GM23338 (cell line): ENCODE data around the gene MRPS27. TPM values are rescaled to one million over a fixed set of nuclear protein-coding genes. Genes with fewer than 3 reads are reported as not detected.

ENCODE experiments used
- ATAC-seq: fragments of 200-7000 bp; cut with Tn5 transposase; 3 replicates; pipeline ENCODE4 v1.9.1; 2020
- DNase-seq: peaks from one replicate; pipeline ENCODE4 v3.0.0-alpha.2; 2015; ENCODE audit warnings: low spot score
- H2AFZ ChIP-seq: fragments of 200-600 bp; sonication (generic); 2 replicates; pipeline ENCODE4 v1.8.0; 2016; ENCODE audit warnings: antibody characterized with exemption, mild to moderate bottlenecking, moderate library complexity
- H3F3A ChIP-seq: fragments of 200-600 bp; sonication (generic); replicated peaks from 2 replicates; pipeline ENCODE4 v1.8.0; 2017; ENCODE audit warnings: antibody characterized with exemption, mixed run types, low read depth
- H3K27ac ChIP-seq: fragments of 200-600 bp; sonication (generic); 2 replicates; pipeline ENCODE4 v1.6.1; 2016; ENCODE audit warnings: low read depth
- H3K27me3 ChIP-seq: fragments of 200-600 bp; sonication (generic); 2 replicates; pipeline ENCODE4 v1.8.0; 2016; ENCODE audit warnings: mild to moderate bottlenecking, mixed run types, moderate library complexity; ENCODE audit not compliant: insufficient read depth
- H3K36me3 ChIP-seq: fragments of 200-600 bp; sonication (generic); 2 replicates; pipeline ENCODE4 v1.8.0; 2016; ENCODE audit warnings: mild to moderate bottlenecking; ENCODE audit not compliant: insufficient read depth
- H3K4me1 ChIP-seq: fragments of 200-600 bp; sonication (generic); 2 replicates; pipeline ENCODE4 v1.8.0; 2016; ENCODE audit warnings: mild to moderate bottlenecking, moderate library complexity; ENCODE audit not compliant: insufficient read depth
- H3K4me2 ChIP-seq: fragments of 200-600 bp; sonication (generic); 2 replicates; pipeline ENCODE4 v1.7.1; 2017; ENCODE audit warnings: mixed run types
- H3K4me3 ChIP-seq: fragments of 200-600 bp; sonication (generic); 2 replicates; pipeline ENCODE4 v1.6.1; 2016; ENCODE audit warnings: mixed run types
- H3K79me2 ChIP-seq: fragments of 200-600 bp; sonication (generic); replicated peaks from 2 replicates; pipeline ENCODE4 v1.8.0; 2017; ENCODE audit warnings: mild to moderate bottlenecking; ENCODE audit not compliant: insufficient read depth
- H3K9me2 ChIP-seq: fragments of 200-600 bp; sonication (generic); 2 replicates; pipeline ENCODE4 v1.8.0; 2017; ENCODE audit not compliant: insufficient read depth
- H4K20me1 ChIP-seq: fragments of 200-600 bp; sonication (generic); replicated peaks from 2 replicates; pipeline ENCODE4 v1.8.0; 2017; ENCODE audit warnings: mild to moderate bottlenecking; ENCODE audit not compliant: insufficient read depth
- H3K27ac Mint-ChIP-seq: 2 replicates; pipeline ENCODE4 v1.8.0; 2020; ENCODE audit warnings: inconsistent platforms, mild to moderate bottlenecking, moderate library complexity, mixed read lengths
- H3K27me3 Mint-ChIP-seq: 3 replicates; pipeline ENCODE4 v1.8.0; 2022; ENCODE audit warnings: low read depth, mild to moderate bottlenecking, moderate library complexity, mixed read lengths, inconsistent platforms; ENCODE audit not compliant: insufficient read depth, poor library complexity
- H3K36me3 Mint-ChIP-seq: 3 replicates; pipeline ENCODE4 v1.8.0; 2021; ENCODE audit warnings: low read depth, mild to moderate bottlenecking, inconsistent platforms, moderate library complexity, mixed read lengths
- H3K4me1 Mint-ChIP-seq: 3 replicates; pipeline ENCODE4 v1.8.0; 2020; ENCODE audit warnings: mild to moderate bottlenecking, inconsistent platforms, mixed read lengths
- H3K4me3 Mint-ChIP-seq: 3 replicates; pipeline ENCODE4 v1.8.0; 2021; ENCODE audit warnings: moderate library complexity, mild to moderate bottlenecking, inconsistent platforms, mixed read lengths
- H3K9me3 Mint-ChIP-seq: 3 replicates; pipeline ENCODE4 v1.8.0; 2020; ENCODE audit warnings: moderate library complexity, mild to moderate bottlenecking, inconsistent platforms, mixed read lengths
- CREB1 ChIP-seq: fragments of 250-450 bp; sonication (Bioruptor Pico); IDR thresholded peaks from 2 replicates; pipeline ENCODE4 v1.5.0; 2020; ENCODE audit warnings: low read depth, mild to moderate bottlenecking, moderate library complexity
- JUNB ChIP-seq: IDR thresholded peaks from one replicate; pipeline ENCODE4 v1.6.1; 2016; ENCODE audit warnings: antibody characterized with exemption; ENCODE audit not compliant: unreplicated experiment
- NANOG ChIP-seq: IDR thresholded peaks from 2 replicates; pipeline ENCODE4 v1.6.1; 2016; ENCODE audit warnings: antibody characterized with exemption, borderline replicate concordance
- STAT1 ChIP-seq: IDR thresholded peaks from one replicate; pipeline ENCODE4 v1.6.1; 2016; ENCODE audit warnings: antibody characterized with exemption; ENCODE audit not compliant: unreplicated experiment
- ZNF114 ChIP-seq: fragments of 250-450 bp; sonication (Bioruptor Pico); IDR thresholded peaks from 2 replicates; pipeline ENCODE4 v1.5.0; 2020; ENCODE audit warnings: mild to moderate bottlenecking, moderate library complexity
- ZNF331 ChIP-seq: fragments of 250-450 bp; sonication (Bioruptor Pico); IDR thresholded peaks from 2 replicates; pipeline ENCODE4 v1.5.0; 2020; ENCODE audit warnings: low read depth, mild to moderate bottlenecking, moderate library complexity
- polyA plus RNA-seq: library from polyadenylated mRNA; unstranded; fragments of >200 nt; fragmentation: Nextera tagmentation; extraction: Ambion mirVana; gene quantifications from 2 replicates; pipeline ENCODE4 v1.2.1, GENCODE V29; 2016
- total RNA-seq: library from RNA; depleted of rRNA; stranded (reverse); fragments of >200 nt; shearing (Covaris generic); gene quantifications from 2 replicates; pipeline ENCODE4 v1.2.3, GENCODE V29; 2014
- TF ChIP-seq, protein P1 (sequence below), 2 experiments: fragments of 200-600 bp in 1 of 2; sonication (generic) in 1 of 2; conservative IDR thresholded peaks; 2 replicates each; pipeline versions ENCODE4 v1.5.1 to v1.6.1; 2016 to 2017; ENCODE audit warnings: antibody characterized with exemption in 2 of 2, low read depth in 2 of 2, mild to moderate bottlenecking in 2 of 2, moderate library complexity in 1 of 2
- TF ChIP-seq, protein P2 (sequence below): IDR thresholded peaks from 2 replicates; pipeline ENCODE4 v1.6.1; 2016; ENCODE audit warnings: antibody characterized with exemption
- TF ChIP-seq, protein P3 (sequence below): IDR thresholded peaks from one replicate; pipeline ENCODE4 v1.6.1; 2018; ENCODE audit warnings: antibody characterized with exemption; ENCODE audit not compliant: unreplicated experiment

The MRPS27 gene
- total and polyA plus RNA-seq, 2 experiments from 2014 or later: 53.2 to 141 TPM

DNA sequence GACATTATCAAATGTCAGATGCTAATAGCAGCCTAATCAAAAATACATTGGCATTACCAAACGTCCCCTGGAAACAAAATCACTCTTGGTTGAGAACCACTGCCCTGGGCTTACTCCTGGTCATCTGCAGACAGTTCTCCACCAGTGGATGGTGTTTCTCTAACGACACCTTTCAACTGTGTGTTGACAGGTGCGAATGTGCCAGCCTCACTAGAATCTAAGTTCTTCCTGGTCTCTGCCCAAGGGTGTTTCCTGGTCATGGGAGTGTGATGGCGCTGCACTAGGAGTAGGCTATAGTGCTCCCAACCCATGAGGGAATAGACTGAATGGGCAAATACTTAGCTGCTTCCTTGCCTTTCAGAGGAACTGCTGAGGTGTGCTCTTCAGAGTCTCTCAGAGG is 105.9 kb downstream of the MRPS27 start:
- Histone ChIP-seq H3F3A (no peaks in the 10 kb centered on the region), H3K4me2 (no peak overlapping the region), H3K27me3 (no peaks in the 10 kb centered on the region), H4K20me1 (no peaks in the 10 kb centered on the region), H3K4me3 (no peak overlapping the region), H3K79me2 (no peaks in the 10 kb centered on the region), H3K4me1 (peaks cover 15% of the 10 kb centered on the region), H3K9me2 (no peaks in the 10 kb centered on the region), H3K36me3 (no peaks in the 10 kb centered on the region), H3K27ac (peak overlapping the region; percentile 45; the same call in 1 of the 2 replicates), H2AFZ (no peak overlapping the region)
- DNase-seq (no peak), ATAC-seq (no peak)
- Mint-ChIP-seq H3K4me3 (no peak overlapping the region), H3K36me3 (peaks cover 17% of the 10 kb centered on the region), H3K27ac (no peak overlapping the region), H3K9me3 (no peaks in the 10 kb centered on the region; the same call in 2 of the 3 replicates), H3K27me3 (peaks cover 3% of the 10 kb centered on the region), H3K4me1 (peaks cover 29% of the 10 kb centered on the region)
- TF ChIP-seq, protein P1, sequence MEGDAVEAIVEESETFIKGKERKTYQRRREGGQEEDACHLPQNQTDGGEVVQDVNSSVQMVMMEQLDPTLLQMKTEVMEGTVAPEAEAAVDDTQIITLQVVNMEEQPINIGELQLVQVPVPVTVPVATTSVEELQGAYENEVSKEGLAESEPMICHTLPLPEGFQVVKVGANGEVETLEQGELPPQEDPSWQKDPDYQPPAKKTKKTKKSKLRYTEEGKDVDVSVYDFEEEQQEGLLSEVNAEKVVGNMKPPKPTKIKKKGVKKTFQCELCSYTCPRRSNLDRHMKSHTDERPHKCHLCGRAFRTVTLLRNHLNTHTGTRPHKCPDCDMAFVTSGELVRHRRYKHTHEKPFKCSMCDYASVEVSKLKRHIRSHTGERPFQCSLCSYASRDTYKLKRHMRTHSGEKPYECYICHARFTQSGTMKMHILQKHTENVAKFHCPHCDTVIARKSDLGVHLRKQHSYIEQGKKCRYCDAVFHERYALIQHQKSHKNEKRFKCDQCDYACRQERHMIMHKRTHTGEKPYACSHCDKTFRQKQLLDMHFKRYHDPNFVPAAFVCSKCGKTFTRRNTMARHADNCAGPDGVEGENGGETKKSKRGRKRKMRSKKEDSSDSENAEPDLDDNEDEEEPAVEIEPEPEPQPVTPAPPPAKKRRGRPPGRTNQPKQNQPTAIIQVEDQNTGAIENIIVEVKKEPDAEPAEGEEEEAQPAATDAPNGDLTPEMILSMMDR (conservative IDR thresholded peaks at IDR 0.05; ENCODE audit: low read depth in 2 of 2): no peak
- TF ChIP-seq ZNF114 (CRISPR knock-in tag): no peak
- no peak for TF ChIP-seq ZNF331 (CRISPR knock-in tag)
- TF ChIP-seq, protein P2, sequence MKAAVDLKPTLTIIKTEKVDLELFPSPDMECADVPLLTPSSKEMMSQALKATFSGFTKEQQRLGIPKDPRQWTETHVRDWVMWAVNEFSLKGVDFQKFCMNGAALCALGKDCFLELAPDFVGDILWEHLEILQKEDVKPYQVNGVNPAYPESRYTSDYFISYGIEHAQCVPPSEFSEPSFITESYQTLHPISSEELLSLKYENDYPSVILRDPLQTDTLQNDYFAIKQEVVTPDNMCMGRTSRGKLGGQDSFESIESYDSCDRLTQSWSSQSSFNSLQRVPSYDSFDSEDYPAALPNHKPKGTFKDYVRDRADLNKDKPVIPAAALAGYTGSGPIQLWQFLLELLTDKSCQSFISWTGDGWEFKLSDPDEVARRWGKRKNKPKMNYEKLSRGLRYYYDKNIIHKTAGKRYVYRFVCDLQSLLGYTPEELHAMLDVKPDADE: no peak
- TF ChIP-seq, protein P3, sequence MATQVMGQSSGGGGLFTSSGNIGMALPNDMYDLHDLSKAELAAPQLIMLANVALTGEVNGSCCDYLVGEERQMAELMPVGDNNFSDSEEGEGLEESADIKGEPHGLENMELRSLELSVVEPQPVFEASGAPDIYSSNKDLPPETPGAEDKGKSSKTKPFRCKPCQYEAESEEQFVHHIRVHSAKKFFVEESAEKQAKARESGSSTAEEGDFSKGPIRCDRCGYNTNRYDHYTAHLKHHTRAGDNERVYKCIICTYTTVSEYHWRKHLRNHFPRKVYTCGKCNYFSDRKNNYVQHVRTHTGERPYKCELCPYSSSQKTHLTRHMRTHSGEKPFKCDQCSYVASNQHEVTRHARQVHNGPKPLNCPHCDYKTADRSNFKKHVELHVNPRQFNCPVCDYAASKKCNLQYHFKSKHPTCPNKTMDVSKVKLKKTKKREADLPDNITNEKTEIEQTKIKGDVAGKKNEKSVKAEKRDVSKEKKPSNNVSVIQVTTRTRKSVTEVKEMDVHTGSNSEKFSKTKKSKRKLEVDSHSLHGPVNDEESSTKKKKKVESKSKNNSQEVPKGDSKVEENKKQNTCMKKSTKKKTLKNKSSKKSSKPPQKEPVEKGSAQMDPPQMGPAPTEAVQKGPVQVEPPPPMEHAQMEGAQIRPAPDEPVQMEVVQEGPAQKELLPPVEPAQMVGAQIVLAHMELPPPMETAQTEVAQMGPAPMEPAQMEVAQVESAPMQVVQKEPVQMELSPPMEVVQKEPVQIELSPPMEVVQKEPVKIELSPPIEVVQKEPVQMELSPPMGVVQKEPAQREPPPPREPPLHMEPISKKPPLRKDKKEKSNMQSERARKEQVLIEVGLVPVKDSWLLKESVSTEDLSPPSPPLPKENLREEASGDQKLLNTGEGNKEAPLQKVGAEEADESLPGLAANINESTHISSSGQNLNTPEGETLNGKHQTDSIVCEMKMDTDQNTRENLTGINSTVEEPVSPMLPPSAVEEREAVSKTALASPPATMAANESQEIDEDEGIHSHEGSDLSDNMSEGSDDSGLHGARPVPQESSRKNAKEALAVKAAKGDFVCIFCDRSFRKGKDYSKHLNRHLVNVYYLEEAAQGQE: no peak
- TF ChIP-seq JUNB: no peak
- no peak for TF ChIP-seq CREB1 (CRISPR knock-in tag)

DNA sequence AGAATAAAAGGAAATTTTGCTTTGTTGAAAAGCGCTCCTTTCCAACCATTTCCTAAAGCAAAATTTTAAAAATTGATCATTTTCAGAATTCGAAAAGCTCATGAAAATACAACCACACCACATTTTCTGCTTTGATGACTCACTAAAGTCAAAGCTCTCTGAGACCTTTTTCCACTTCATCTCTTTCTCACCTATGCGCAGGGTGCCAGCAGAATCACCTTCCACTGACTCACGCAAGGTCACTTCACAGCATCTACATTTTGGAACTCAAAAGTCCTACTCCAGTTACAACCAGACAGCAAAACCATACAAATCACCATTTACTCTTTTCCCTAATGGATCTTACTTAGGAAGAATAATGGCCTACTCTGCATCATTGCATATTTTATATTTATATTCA is 106.6 kb downstream of the MRPS27 start:
- Mint-ChIP-seq H3K27me3 (peaks cover 3% of the 10 kb centered on the region), H3K4me3 (no peak overlapping the region), H3K4me1 (peaks cover 36% of the 10 kb centered on the region), H3K27ac (no peak overlapping the region), H3K36me3 (peaks cover 11% of the 10 kb centered on the region), H3K9me3 (no peaks in the 10 kb centered on the region; the same call in 2 of the 3 replicates)
- H3K79me2 ChIP-seq: no peaks in the 10 kb centered on the region
- H3K4me1 ChIP-seq: peaks cover 19% of the 10 kb centered on the region
- H3K4me3 ChIP-seq: no peak overlapping the region
- H3K9me2 ChIP-seq: no peaks in the 10 kb centered on the region
- H3K27ac ChIP-seq: no peak overlapping the region
- DNase-seq (no peak), ATAC-seq (no peak)
- H4K20me1 ChIP-seq: no peaks in the 10 kb centered on the region
- H2AFZ ChIP-seq: no peak overlapping the region
- no peaks in the 10 kb centered on the region for H3F3A ChIP-seq
- H3K27me3 ChIP-seq: no peaks in the 10 kb centered on the region
- H3K4me2 ChIP-seq: no peak overlapping the region
- no peaks in the 10 kb centered on the region for H3K36me3 ChIP-seq
- no peak for TF ChIP-seq NANOG
- TF ChIP-seq, protein P3: no peak
- TF ChIP-seq, protein P1 (conservative IDR thresholded peaks at IDR 0.05; ENCODE audit: low read depth in 2 of 2): no peak
- no peak for TF ChIP-seq JUNB
- no peak for TF ChIP-seq ZNF331 (CRISPR knock-in tag)
- TF ChIP-seq STAT1: no peak
- TF ChIP-seq ZNF114 (CRISPR knock-in tag): no peak
